ENCODE measurements around the gene RGL1.
"Not testable (repeated sequence)": the region's sequence is repeated elsewhere in the genome, so short reads cannot be mapped to it uniquely, and the experiment has no call there.

RGL1 gene

GRCh38 chr1:183778045-183778444 lies 26.9 kb upstream of the RGL1 start:
- no peak for DNase-seq
- TF ChIP-seq GATA1 (IDR thresholded peaks at IDR 0.05; ENCODE audit: low read depth, low read length) (no peak), POLR2A (IDR thresholded peaks at IDR 0.05; ENCODE audit: low read length) (no peak)

- no peak for DNase-seq
- TF ChIP-seq GATA1 (IDR thresholded peaks at IDR 0.05; ENCODE audit: low read depth, low read length) (no peak), POLR2A (IDR thresholded peaks at IDR 0.05; ENCODE audit: low read length) (no peak)
Measured at GRCh38 chr1:183778568-183779433, 26.1 kb upstream of the RGL1 start.

GRCh38 chr1:183780159-183780558 lies 24.8 kb upstream of the RGL1 start:
- no peak for DNase-seq
- TF ChIP-seq GATA1 (IDR thresholded peaks at IDR 0.05; ENCODE audit: low read depth, low read length), result no peak
- no peak for TF ChIP-seq POLR2A (IDR thresholded peaks at IDR 0.05; ENCODE audit: low read length)

GRCh38 chr1:183780757-183781156 lies 24.2 kb upstream of the RGL1 start:
- DNase-seq, result no peak
- TF ChIP-seq POLR2A (IDR thresholded peaks at IDR 0.05; ENCODE audit: low read length) (no peak), GATA1 (IDR thresholded peaks at IDR 0.05; ENCODE audit: low read depth, low read length) (no peak)

GRCh38 chr1:183783342-183783741 lies 21.6 kb upstream of the RGL1 start:
- no peak for TF ChIP-seq POLR2A (IDR thresholded peaks at IDR 0.05; ENCODE audit: low read length)
- no peak for TF ChIP-seq GATA1 (IDR thresholded peaks at IDR 0.05; ENCODE audit: low read depth, low read length)
- DNase-seq, result no peak

GRCh38 chr1:183783767-183784637 lies 20.9 kb upstream of the RGL1 start:
- TF ChIP-seq GATA1 (IDR thresholded peaks at IDR 0.05; ENCODE audit: low read depth, low read length) (no peak), POLR2A (IDR thresholded peaks at IDR 0.05; ENCODE audit: low read length) (no peak)
- no peak for DNase-seq

GRCh38 chr1:183785921-183786320 lies 19.0 kb upstream of the RGL1 start:
- not testable (repeated sequence) for DNase-seq

- no peak for DNase-seq
- TF ChIP-seq GATA1 (IDR thresholded peaks at IDR 0.05; ENCODE audit: low read depth, low read length), result no peak
- TF ChIP-seq POLR2A (IDR thresholded peaks at IDR 0.05; ENCODE audit: low read length), result no peak
Measured at GRCh38 chr1:183787704-183788103, 17.2 kb upstream of the RGL1 start.

- DNase-seq, result no peak
- no peak for TF ChIP-seq POLR2A (IDR thresholded peaks at IDR 0.05; ENCODE audit: low read length)
- no peak for TF ChIP-seq GATA1 (IDR thresholded peaks at IDR 0.05; ENCODE audit: low read depth, low read length)
Measured at GRCh38 chr1:183791319-183791718, 13.6 kb upstream of the RGL1 start.

GRCh38 chr1:183792300-183792699 lies 12.6 kb upstream of the RGL1 start:
- no peak for DNase-seq
- TF ChIP-seq GATA1 (IDR thresholded peaks at IDR 0.05; ENCODE audit: low read depth, low read length) (no peak), POLR2A (IDR thresholded peaks at IDR 0.05; ENCODE audit: low read length) (no peak)

GRCh38 chr1:183794088-183794487 lies 10.8 kb upstream of the RGL1 start:
- no peak for TF ChIP-seq POLR2A (IDR thresholded peaks at IDR 0.05; ENCODE audit: low read length)
- TF ChIP-seq GATA1 (IDR thresholded peaks at IDR 0.05; ENCODE audit: low read depth, low read length), result no peak
- no peak for DNase-seq

- DNase-seq, result no peak
- no peak for TF ChIP-seq POLR2A (IDR thresholded peaks at IDR 0.05; ENCODE audit: low read length)
- TF ChIP-seq GATA1 (IDR thresholded peaks at IDR 0.05; ENCODE audit: low read depth, low read length), result no peak
Measured at GRCh38 chr1:183800449-183800848, 4.5 kb upstream of the RGL1 start.

GRCh38 chr1:183801649-183802048 lies 3.3 kb upstream of the RGL1 start:
- DNase-seq, result no peak

GRCh38 chr1:183804387-183804786 lies 533 bp upstream of the RGL1 start:
- no peak for TF ChIP-seq POLR2A (IDR thresholded peaks at IDR 0.05; ENCODE audit: low read length)
- TF ChIP-seq GATA1 (IDR thresholded peaks at IDR 0.05; ENCODE audit: low read depth, low read length), result no peak
- DNase-seq, result no peak

More at GRCh38 chr1:183801649-183802048, 3.3 kb upstream of the RGL1 start:
- TF ChIP-seq GATA1 (IDR thresholded peaks at IDR 0.05; ENCODE audit: low read depth, low read length) (no peak), POLR2A (IDR thresholded peaks at IDR 0.05; ENCODE audit: low read length) (no peak)

Measured in erythroblast (primary cell).